HL-60 (cell line): ENCODE results near the gene MRPL1.
A peak's percentile ranks its signal among the peaks of the same experiment; 100 is the strongest.

Experiments
- DNase-seq, 2 experiments: peaks; one replicate each; pipeline ENCODE4 v3.0.0-alpha.2; 2010 to 2020; ENCODE audit warnings: low read depth in 1 of 2, low spot score in 1 of 2
- H3K27ac ChIP-seq: fragments of 250-450 bp; sonication (Bioruptor Pico); replicated peaks from 2 replicates; pipeline ENCODE4 v1.5.1; 2020; ENCODE audit warnings: mild to moderate bottlenecking, moderate library complexity
- H3K27me3 ChIP-seq: fragments of 250-450 bp; sonication (Bioruptor Pico); 2 replicates; pipeline ENCODE4 v1.5.1; 2021; ENCODE audit warnings: mild to moderate bottlenecking, moderate library complexity; ENCODE audit not compliant: insufficient read depth, poor library complexity, severe bottlenecking
- H3K4me3 ChIP-seq: replicated peaks from 2 replicates; pipeline ENCODE4 v1.5.1; 2011; ENCODE audit warnings: mild to moderate bottlenecking, control low read depth, low read length; ENCODE audit not compliant: insufficient read depth
- CTCF ChIP-seq: IDR thresholded peaks from one replicate; pipeline ENCODE4 v1.5.1; 2011; ENCODE audit warnings: low read length, control low read depth, inconsistent platforms; ENCODE audit not compliant: insufficient read depth
- GABPA ChIP-seq: IDR thresholded peaks from 2 replicates; pipeline ENCODE4 v1.6.1; 2012; ENCODE audit warnings: low read depth
- POLR2AphosphoS5 ChIP-seq: IDR thresholded peaks from 2 replicates; pipeline ENCODE4 v1.6.1; 2012; ENCODE audit warnings: low read depth
- REST ChIP-seq: IDR thresholded peaks from 2 replicates; pipeline ENCODE4 v1.6.1; 2012; ENCODE audit warnings: low read depth; ENCODE audit not compliant: insufficient replicate concordance
- SPI1 ChIP-seq: IDR thresholded peaks from 2 replicates; pipeline ENCODE4 v1.6.1; 2012; ENCODE audit warnings: low read depth, mild to moderate bottlenecking, borderline replicate concordance

Gene MRPL1

GRCh38 chr4:77818073-77818601 lies 44.5 kb upstream of the MRPL1 start:
- Histone ChIP-seq H3K27ac (peak overlapping the region; percentile 93), H3K27me3 (no peaks in the 10 kb centered on the region), H3K4me3 (peak overlapping the region; percentile 57)
- DNase-seq = peak; percentile 73 to 88
- TF ChIP-seq CTCF (peak; percentile 43), SPI1 (peak; percentile 63; the same call in 1 of the 2 replicates), GABPA (0 out of 2 replicates have a peak, but pooled peaks have one; percentile 15), POLR2AphosphoS5 (no peak; the same call in 1 of the 2 replicates), REST (no peak)

- TF ChIP-seq REST = peak; percentile 10
- TF ChIP-seq CTCF = no peak
- DNase-seq = peak; percentile 40 to 74
- Histone ChIP-seq H3K27me3 (no peaks in the 10 kb centered on the region), H3K4me3 (peak within 1 kb of the TSS; percentile 57), H3K27ac (peak within 1 kb of the TSS; percentile 96)
These were observed 43.8 kb upstream of the MRPL1 start, which contains the start of gene CNOT6L for GRCh38 chr4:77818602-77819403. TSS of gene CNOT6L (minus strand) at chr4:77819368. CDS start at chr4:77819308, 60 bp downstream.

- TF ChIP-seq CTCF (no peak), SPI1 (no peak), REST (no peak), GABPA (no peak), POLR2AphosphoS5 (no peak; the same call in 1 of the 2 replicates)
- H3K27me3 ChIP-seq = no peaks in the 10 kb centered on the region
- peak overlapping the region; percentile 57 for H3K4me3 ChIP-seq
- peak in 1 of 2 experiments; percentile 14 for DNase-seq
- H3K27ac ChIP-seq = peak overlapping the region; percentile 93
These were observed 43.2 kb upstream of the MRPL1 start for GRCh38 chr4:77819404-77819842.
